Astrocyte of the spinal cord (primary cell): ENCODE results near the gene CDK14.

Experiments
- DNase-seq: peaks from one replicate; pipeline ENCODE4 v3.0.0; 2011; ENCODE audit warnings: low read depth, low spot score
- H3K4me3 ChIP-seq: 2 replicates; pipeline ENCODE4 v1.5.1; 2011; ENCODE audit warnings: low read depth, mild to moderate bottlenecking, low read length, moderate library complexity
- CTCF ChIP-seq: IDR thresholded peaks from 2 replicates; pipeline ENCODE4 v1.5.1; 2012; ENCODE audit warnings: low read depth, mild to moderate bottlenecking, low read length, inconsistent platforms
- in situ Hi-C: cut with HindIII; loops from 2 replicates; pipeline ENCODE4 v1.10.0; 2017; ENCODE audit warnings: low sequenced_read_pairs

CDK14 gene

GRCh38 chr7:91083855-91084644 is 487.9 kb downstream of the CDK14 start:
- in situ Hi-C loops = no loop called here
- no peak for DNase-seq
- TF ChIP-seq CTCF = no peak
- H3K4me3 ChIP-seq = no peak overlapping the region

GRCh38 chr7:91085175-91085574 is 489.1 kb downstream of the CDK14 start:
- no peak overlapping the region for H3K4me3 ChIP-seq
- TF ChIP-seq CTCF = no peak
- in situ Hi-C loops = no loop called here
- DNase-seq = no peak

- no peak for DNase-seq
- no peak for TF ChIP-seq CTCF
- in situ Hi-C loops = no loop called here
- no peak overlapping the region for H3K4me3 ChIP-seq
Observed at GRCh38 chr7:91086200-91086599, 490.1 kb downstream of the CDK14 start.

- DNase-seq = no peak
- in situ Hi-C loops = no loop called here
- no peak overlapping the region for H3K4me3 ChIP-seq
- no peak for TF ChIP-seq CTCF
Observed at GRCh38 chr7:91088156-91088555, 492.0 kb downstream of the CDK14 start.

- in situ Hi-C loops = no loop called here
- no peak for TF ChIP-seq CTCF
- H3K4me3 ChIP-seq = no peak overlapping the region
- DNase-seq = no peak
Observed at GRCh38 chr7:91088691-91089090, 492.6 kb downstream of the CDK14 start.

- TF ChIP-seq CTCF = peak; percentile 77
- in situ Hi-C loops = no loop called here
- DNase-seq = peak; percentile 59
- H3K4me3 ChIP-seq = no peak overlapping the region
Observed at GRCh38 chr7:91089382-91089963, 493.4 kb downstream of the CDK14 start.
